ENCODE results near the gene LLGL2.

DNA sequence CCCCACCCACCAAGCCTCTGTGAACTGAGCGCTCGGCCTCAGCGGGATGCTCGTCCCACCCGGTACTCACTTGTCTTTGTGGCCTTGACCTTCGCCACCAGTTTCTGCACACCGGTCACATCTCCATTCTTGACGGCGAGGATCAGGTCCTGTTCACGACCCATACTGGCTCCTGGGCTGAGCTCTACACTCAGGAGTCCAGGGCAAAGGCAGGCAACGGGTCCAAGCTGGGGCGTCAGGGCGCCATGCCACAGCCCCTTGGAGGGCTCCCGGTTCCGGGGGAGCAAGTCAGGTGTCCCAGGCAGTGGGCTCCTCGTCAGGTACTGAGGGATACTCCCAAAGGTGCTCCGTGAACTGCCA is 11.9 kb upstream of the LLGL2 start:
- TF ChIP-seq, protein P1, sequence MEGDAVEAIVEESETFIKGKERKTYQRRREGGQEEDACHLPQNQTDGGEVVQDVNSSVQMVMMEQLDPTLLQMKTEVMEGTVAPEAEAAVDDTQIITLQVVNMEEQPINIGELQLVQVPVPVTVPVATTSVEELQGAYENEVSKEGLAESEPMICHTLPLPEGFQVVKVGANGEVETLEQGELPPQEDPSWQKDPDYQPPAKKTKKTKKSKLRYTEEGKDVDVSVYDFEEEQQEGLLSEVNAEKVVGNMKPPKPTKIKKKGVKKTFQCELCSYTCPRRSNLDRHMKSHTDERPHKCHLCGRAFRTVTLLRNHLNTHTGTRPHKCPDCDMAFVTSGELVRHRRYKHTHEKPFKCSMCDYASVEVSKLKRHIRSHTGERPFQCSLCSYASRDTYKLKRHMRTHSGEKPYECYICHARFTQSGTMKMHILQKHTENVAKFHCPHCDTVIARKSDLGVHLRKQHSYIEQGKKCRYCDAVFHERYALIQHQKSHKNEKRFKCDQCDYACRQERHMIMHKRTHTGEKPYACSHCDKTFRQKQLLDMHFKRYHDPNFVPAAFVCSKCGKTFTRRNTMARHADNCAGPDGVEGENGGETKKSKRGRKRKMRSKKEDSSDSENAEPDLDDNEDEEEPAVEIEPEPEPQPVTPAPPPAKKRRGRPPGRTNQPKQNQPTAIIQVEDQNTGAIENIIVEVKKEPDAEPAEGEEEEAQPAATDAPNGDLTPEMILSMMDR (IDR thresholded peaks at IDR 0.05), result no peak
- no peak for TF ChIP-seq EZH2 (IDR thresholded peaks at IDR 0.05; ENCODE audit: borderline replicate concordance, insufficient read depth, low read depth, low read length, poor library complexity, severe bottlenecking)
